ENCODE measurements around the gene CALHM6. TPM values are rescaled to one million over a fixed set of nuclear protein-coding genes. Genes with fewer than 3 reads are reported as not detected.

CALHM6 gene
- total and polyA plus RNA-seq, 4 donors: 2.0 to 22.4 (median 6.2) TPM

DNA sequence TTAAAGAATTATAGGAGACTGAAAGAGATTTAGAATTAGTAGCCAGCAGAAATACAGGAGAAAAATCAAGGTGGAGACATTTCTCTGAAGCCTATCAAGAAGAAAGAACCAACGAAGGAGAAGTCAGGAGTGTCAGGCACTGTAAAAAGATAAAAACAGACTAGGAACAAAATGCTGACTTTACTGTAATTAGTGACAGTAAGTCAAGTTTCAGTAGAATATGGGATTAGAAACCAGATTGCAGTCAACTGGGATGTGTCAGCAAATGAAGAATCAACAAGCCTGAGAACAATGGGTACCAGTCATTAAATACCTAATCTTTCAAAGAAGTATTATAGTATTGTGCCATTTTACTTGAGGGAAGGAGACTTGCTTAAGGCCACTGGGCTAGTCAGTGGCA is 21.6 kb downstream of the CALHM6 start:
- Histone ChIP-seq H3K9ac (ENCODE audit: low read depth in 1 of 2, low read length in 2 of 2) (no peak overlapping the region), H3K27ac (ENCODE audit: low read depth in 1 of 2, low read length in 2 of 2) (no peak overlapping the region), H3K27me3 (ENCODE audit: control insufficient read depth in 4 of 4, insufficient read depth in 4 of 4, low read length in 3 of 4) (no peaks in the 10 kb centered on the region), H3K9me3 (ENCODE audit: control insufficient read depth in 4 of 4, low read length in 3 of 4) (no peaks in the 10 kb centered on the region), H3K4me1 (ENCODE audit: control insufficient read depth in 4 of 4, insufficient read depth in 4 of 4, low read length in 3 of 4) (no peaks in the 10 kb centered on the region), H3K4me3 (ENCODE audit: low read depth in 1 of 3, low read length in 3 of 3) (no peak overlapping the region), H3K36me3 (ENCODE audit: control insufficient read depth in 4 of 4, insufficient read depth in 3 of 4, low read depth in 1 of 4, low read length in 3 of 4) (no peaks in the 10 kb centered on the region)
- no peak for TF ChIP-seq HNF4A (conservative IDR thresholded peaks at IDR 0.05)
- no peak for TF ChIP-seq YY1 (IDR thresholded peaks at IDR 0.05)
- TF ChIP-seq, protein P1, sequence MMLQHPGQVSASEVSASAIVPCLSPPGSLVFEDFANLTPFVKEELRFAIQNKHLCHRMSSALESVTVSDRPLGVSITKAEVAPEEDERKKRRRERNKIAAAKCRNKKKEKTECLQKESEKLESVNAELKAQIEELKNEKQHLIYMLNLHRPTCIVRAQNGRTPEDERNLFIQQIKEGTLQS (IDR thresholded peaks at IDR 0.05): no peak
- no peak for TF ChIP-seq RAD21 (IDR thresholded peaks at IDR 0.05)
- no peak for TF ChIP-seq NR2F2 (IDR thresholded peaks at IDR 0.05)
- no peak for TF ChIP-seq HNF4G (IDR thresholded peaks at IDR 0.05)
- TF ChIP-seq JUND (IDR thresholded peaks at IDR 0.05): no peak
- TF ChIP-seq, protein P2, sequence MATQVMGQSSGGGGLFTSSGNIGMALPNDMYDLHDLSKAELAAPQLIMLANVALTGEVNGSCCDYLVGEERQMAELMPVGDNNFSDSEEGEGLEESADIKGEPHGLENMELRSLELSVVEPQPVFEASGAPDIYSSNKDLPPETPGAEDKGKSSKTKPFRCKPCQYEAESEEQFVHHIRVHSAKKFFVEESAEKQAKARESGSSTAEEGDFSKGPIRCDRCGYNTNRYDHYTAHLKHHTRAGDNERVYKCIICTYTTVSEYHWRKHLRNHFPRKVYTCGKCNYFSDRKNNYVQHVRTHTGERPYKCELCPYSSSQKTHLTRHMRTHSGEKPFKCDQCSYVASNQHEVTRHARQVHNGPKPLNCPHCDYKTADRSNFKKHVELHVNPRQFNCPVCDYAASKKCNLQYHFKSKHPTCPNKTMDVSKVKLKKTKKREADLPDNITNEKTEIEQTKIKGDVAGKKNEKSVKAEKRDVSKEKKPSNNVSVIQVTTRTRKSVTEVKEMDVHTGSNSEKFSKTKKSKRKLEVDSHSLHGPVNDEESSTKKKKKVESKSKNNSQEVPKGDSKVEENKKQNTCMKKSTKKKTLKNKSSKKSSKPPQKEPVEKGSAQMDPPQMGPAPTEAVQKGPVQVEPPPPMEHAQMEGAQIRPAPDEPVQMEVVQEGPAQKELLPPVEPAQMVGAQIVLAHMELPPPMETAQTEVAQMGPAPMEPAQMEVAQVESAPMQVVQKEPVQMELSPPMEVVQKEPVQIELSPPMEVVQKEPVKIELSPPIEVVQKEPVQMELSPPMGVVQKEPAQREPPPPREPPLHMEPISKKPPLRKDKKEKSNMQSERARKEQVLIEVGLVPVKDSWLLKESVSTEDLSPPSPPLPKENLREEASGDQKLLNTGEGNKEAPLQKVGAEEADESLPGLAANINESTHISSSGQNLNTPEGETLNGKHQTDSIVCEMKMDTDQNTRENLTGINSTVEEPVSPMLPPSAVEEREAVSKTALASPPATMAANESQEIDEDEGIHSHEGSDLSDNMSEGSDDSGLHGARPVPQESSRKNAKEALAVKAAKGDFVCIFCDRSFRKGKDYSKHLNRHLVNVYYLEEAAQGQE (IDR thresholded peaks at IDR 0.05): no peak
- TF ChIP-seq, protein P3, sequence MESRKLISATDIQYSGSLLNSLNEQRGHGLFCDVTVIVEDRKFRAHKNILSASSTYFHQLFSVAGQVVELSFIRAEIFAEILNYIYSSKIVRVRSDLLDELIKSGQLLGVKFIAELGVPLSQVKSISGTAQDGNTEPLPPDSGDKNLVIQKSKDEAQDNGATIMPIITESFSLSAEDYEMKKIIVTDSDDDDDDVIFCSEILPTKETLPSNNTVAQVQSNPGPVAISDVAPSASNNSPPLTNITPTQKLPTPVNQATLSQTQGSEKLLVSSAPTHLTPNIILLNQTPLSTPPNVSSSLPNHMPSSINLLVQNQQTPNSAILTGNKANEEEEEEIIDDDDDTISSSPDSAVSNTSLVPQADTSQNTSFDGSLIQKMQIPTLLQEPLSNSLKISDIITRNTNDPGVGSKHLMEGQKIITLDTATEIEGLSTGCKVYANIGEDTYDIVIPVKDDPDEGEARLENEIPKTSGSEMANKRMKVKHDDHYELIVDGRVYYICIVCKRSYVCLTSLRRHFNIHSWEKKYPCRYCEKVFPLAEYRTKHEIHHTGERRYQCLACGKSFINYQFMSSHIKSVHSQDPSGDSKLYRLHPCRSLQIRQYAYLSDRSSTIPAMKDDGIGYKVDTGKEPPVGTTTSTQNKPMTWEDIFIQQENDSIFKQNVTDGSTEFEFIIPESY (IDR thresholded peaks at IDR 0.05): no peak
- TF ChIP-seq, protein P4, sequence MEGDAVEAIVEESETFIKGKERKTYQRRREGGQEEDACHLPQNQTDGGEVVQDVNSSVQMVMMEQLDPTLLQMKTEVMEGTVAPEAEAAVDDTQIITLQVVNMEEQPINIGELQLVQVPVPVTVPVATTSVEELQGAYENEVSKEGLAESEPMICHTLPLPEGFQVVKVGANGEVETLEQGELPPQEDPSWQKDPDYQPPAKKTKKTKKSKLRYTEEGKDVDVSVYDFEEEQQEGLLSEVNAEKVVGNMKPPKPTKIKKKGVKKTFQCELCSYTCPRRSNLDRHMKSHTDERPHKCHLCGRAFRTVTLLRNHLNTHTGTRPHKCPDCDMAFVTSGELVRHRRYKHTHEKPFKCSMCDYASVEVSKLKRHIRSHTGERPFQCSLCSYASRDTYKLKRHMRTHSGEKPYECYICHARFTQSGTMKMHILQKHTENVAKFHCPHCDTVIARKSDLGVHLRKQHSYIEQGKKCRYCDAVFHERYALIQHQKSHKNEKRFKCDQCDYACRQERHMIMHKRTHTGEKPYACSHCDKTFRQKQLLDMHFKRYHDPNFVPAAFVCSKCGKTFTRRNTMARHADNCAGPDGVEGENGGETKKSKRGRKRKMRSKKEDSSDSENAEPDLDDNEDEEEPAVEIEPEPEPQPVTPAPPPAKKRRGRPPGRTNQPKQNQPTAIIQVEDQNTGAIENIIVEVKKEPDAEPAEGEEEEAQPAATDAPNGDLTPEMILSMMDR (IDR thresholded peaks at IDR 0.05; ENCODE audit: low read depth, low read length, missing input control): no peak
- TF ChIP-seq EGR1 (IDR thresholded peaks at IDR 0.05; ENCODE audit: low read depth in 2 of 2): no peak
- TF ChIP-seq FOXA1 (IDR thresholded peaks at IDR 0.05): no peak
- TF ChIP-seq GABPA (IDR thresholded peaks at IDR 0.05 in 1 of 2, conservative IDR thresholded peaks at IDR 0.05 in 1 of 2): no peak
- TF ChIP-seq SP1 (IDR thresholded peaks at IDR 0.05): no peak
- no peak for TF ChIP-seq TAF1 (conservative IDR thresholded peaks at IDR 0.05)
- TF ChIP-seq RXRA (IDR thresholded peaks at IDR 0.05): no peak
- TF ChIP-seq, protein P5, sequence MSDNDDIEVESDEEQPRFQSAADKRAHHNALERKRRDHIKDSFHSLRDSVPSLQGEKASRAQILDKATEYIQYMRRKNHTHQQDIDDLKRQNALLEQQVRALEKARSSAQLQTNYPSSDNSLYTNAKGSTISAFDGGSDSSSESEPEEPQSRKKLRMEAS (IDR thresholded peaks at IDR 0.05): no peak
- no peak for TF ChIP-seq FOXA2 (IDR thresholded peaks at IDR 0.05)
- no peak for DNase-seq (ENCODE audit: low spot score)
- 71% methylated on average over 1 of the region's 1 CpG for WGBS

Data from liver (tissue), 9 donors.